NCI-H1436 (cell line): Measurements from ENCODE around the gene UCP2.
"Not testable (repeated sequence)": the region's sequence is repeated elsewhere in the genome, so short reads cannot be mapped to it uniquely, and the experiment has no call there.

Experiments used
- DNase-seq: peaks from one replicate; lab custom pipeline; 2025; lab: John Stamatoyannopoulos, UW

UCP2 gene

DNA sequence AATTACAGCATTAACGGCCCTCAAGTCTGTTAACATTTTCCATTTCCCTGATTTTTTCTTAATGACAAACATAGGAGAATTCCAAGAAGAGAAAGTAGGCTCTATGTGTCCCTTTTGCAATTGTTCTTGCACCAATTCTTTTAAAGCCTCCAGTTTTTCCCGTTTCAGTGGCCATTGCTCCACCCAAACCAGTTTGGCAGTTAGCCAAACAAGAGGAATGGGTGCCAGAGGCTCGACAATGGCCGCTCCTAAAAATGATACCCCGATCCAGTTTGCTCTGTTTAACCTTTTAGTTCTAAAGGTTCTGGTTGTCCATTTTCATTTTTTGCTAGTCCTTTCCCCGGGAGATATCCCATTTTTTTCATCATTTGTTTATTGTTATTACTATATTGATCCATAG, 38.6 kb downstream of the UCP2 start:
- no peak for DNase-seq

DNA sequence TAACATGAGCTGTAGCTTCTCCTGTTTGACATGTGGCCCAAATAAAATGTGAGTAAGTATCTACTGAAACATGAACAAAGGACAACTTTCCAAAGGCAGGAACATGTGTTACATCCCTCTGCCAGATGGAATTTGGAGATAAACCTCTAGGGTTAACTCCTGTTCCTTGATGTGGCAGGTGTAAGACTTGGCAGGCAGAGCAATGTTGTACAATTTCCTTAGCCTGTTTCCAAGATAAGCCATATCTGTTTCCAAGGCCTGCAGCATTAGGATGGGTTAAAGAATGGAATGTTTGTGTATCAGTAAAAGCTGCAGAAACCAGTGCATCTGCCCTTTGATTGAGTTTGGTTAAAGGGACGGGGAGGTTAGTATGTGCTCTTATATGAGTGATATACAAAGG, 40.6 kb downstream of the UCP2 start:
- no peak for DNase-seq

DNA sequence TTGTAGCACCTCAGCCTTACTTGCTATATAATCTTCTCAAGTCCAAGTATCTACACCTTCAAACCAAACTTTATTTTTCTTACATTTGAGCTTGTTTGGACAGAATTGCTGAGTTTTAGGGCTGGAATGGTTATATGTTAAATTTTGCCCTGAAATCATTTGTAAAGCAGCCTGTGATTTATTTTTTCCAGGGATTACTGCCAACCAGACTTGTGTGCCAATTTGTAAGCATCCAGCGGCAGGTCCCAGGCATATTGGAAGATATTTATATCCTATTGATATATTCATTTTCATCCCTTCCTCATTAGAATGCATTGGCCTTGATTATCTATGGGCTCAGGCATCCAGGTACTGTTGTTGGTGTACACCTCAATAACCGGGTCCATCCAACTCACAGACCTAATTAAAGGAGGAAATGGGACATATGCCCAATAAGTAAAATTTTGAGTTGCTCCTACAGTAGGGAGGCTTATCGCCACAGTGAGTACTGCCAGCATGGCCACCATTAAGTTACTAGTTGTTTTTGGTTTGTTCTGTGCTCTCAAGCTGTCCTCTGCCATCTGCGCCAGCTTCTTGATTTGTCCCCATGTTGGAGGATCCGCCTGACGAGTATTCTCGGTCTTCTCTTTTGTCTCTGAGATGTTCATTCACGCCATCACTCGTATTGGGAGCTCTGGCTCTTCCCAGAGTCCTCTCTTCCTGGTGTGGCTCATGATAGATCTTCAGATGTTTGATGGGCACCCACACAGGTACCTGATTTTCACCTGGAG, 41.7 kb downstream of the UCP2 start:
- no peak for DNase-seq

DNA sequence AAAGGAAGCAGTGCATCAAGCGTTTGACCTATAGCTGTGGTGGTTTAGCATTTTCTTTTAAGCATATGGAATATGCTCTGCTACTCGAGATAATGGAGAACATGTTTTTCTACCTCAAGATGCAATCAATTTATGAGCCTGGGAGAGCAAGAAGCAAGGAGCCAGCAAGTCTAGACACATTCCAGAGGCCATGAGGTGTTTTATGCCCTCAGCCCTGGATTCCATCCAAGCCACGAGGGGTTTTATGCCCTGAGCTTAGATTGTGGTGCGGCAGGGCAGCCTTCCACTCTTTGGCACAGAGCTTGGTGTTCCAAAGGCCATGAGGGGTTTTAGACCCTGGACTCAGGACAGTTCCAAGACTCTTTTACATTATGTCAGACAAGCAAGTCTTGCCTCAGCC, 43.5 kb downstream of the UCP2 start:
- DNase-seq: no peak

DNA sequence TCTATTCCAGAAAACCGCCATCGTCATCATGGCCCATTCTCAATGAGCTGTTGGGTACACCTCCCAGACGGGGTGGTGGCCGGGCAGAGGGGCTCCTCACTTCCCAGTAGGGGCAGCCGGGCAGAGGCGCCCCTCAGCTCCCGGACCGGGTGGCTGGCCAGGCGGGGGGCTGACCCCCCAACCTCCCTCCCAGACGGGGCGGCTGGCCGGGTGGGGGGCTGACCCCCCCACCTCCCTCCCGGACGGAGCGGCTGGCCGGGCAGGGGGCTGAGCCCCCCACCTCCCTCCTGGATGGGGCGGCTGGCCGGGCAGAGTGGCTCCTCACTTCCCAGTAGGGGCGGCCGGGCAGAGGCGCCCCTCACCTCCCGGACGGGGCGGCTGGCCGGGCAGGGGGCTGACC, 46.6 kb downstream of the UCP2 start:
- not testable (repeated sequence) for DNase-seq

DNA sequence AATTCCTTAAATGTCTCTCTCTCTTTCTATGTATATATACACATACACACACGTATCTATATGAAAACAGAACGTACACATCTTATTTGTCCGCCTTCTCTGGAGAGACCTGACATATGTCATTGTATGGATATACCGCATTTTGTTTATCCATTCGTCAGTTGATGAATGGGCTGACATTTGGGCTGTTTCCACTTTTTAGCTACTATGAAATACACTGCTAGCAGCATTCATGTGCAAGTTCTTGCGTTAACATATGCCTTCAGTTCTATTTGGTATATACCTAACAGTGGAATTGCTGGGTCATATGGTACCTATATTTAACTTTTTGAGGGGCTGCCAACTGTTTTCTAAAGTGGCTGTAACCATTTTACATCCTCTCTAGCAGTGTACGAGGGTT, 49.9 kb downstream of the UCP2 start:
- no peak for DNase-seq

DNA sequence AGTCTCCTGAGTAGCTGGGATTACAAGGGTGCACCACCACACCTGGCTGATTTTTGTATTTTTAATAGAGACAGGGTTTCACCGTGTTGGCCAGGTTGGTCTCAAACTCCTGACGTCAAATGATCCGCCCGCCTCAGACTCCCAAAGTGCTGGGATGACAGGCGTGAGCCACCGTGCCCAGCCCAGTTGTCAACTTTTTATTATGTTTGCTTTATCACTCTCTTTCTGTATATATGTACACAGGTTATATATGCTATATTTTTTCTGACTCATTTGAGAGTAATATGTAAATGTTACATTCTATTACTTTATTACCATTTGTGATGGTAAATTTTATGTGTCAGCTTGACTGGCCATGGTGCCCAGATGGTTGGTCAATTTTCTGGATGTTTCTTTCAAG, 50.7 kb downstream of the UCP2 start:
- DNase-seq: no peak

DNA sequence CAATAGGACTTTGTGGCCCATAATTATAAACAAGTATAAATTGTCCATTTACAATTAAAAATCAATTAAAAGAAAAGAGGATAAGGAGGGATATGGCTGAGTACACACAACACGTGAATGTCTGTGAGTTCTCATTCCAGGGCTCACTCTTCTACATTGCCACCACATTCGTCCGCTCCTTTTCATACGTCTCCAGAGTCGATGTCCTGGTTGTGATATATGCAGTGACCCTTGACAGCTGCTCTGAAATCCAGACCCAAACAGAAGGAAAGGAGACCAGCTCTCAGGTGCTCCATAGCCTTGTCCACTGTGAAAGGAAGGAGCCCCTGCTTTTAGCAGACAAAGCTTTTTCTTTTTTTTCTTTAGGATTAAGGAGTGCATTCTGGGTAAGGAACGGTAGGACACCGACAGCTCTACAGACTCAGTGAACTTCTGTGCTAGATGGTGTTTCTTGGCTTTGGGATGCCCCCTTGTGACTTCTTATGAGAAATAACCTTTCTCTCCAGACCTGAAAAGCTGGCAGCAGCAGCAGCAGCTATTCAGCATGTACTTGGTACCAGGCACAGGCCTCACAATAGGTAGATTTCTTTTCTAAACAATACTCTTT, 51.5 kb downstream of the UCP2 start:
- DNase-seq: peak; percentile 69

DNA sequence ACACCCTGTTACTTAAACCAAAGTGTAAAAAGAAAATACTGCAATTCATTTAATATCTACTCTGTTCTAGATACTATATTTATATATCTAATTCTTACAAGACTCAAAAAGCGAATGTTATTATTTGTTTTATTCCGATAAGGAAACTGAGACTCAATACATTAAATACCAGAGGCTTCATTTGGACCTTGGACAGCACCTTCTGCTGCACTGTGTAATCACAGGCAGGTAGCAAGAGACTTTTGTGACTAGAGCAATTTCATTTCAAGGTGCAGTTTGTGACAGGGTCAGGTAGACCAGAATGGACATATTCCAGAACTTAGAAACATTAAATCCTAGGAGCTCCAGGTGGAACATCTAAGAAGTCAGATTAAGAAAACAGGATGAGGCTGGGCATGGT, 53.3 kb downstream of the UCP2 start:
- no peak for DNase-seq
